Natural killer cell (primary cell): ENCODE measurements around the gene ATP2C2. TPM values are rescaled to one million over a fixed set of nuclear protein-coding genes. Genes with fewer than 3 reads are reported as not detected.

ENCODE experiments used
- ATAC-seq, 3 donors: fragments of 150-1000 bp in 2 of 3; fragments of 200-7000 bp in 1 of 3; cut with Tn5 transposase; 1 replicate in 1 of 3; 2 replicates in 2 of 3; pipeline ENCODE4 v1.10.0; 2021; ENCODE audit warnings: mild to moderate bottlenecking in 2 of 3, moderate library complexity in 2 of 3
- DNase-seq, 2 donors: peaks; one replicate each; pipeline versions ENCODE4 v3.0.0 to v3.0.0-alpha.2; 2013 to 2021; ENCODE audit warnings: mixed read lengths in 1 of 2
- H3K27ac ChIP-seq: one replicate; pipeline ENCODE4 v1.5.1; 2013; ENCODE audit warnings: mild to moderate bottlenecking, low read length
- H3K27me3 ChIP-seq: one replicate; pipeline ENCODE4 v1.6.1; 2013; ENCODE audit warnings: low read length; ENCODE audit not compliant: control insufficient read depth, insufficient read depth
- H3K36me3 ChIP-seq: one replicate; pipeline ENCODE4 v1.6.1; 2013; ENCODE audit warnings: low read length; ENCODE audit not compliant: control insufficient read depth, insufficient read depth
- H3K4me1 ChIP-seq: one replicate; pipeline ENCODE4 v1.6.1; 2013; ENCODE audit warnings: low read length; ENCODE audit not compliant: control insufficient read depth, insufficient read depth
- H3K4me3 ChIP-seq: one replicate; pipeline ENCODE4 v1.5.1; 2013; ENCODE audit warnings: low read length
- H3K9me3 ChIP-seq: one replicate; pipeline ENCODE4 v1.6.1; 2013; ENCODE audit warnings: low read length; ENCODE audit not compliant: control insufficient read depth, insufficient read depth
- H3K27ac Mint-ChIP-seq, 2 donors: one replicate each; pipeline ENCODE4 v1.8.0; 2022; ENCODE audit warnings: mild to moderate bottlenecking in 2 of 2, mixed read lengths in 2 of 2, moderate library complexity in 1 of 2
- H3K27me3 Mint-ChIP-seq, 2 donors: one replicate each; pipeline ENCODE4 v1.8.0; 2022; ENCODE audit warnings: low read depth in 2 of 2, mixed read lengths in 2 of 2
- H3K36me3 Mint-ChIP-seq: one replicate; pipeline ENCODE4 v1.8.0; 2022; ENCODE audit warnings: mixed read lengths
- H3K4me1 Mint-ChIP-seq, 2 donors: one replicate each; pipeline ENCODE4 v1.8.0; 2022; ENCODE audit warnings: mixed read lengths in 2 of 2
- H3K4me3 Mint-ChIP-seq: one replicate; pipeline ENCODE4 v1.8.0; 2022; ENCODE audit warnings: mild to moderate bottlenecking, moderate library complexity, mixed read lengths
- H3K9me3 Mint-ChIP-seq, 2 donors: one replicate each; pipeline ENCODE4 v1.8.0; 2022; ENCODE audit warnings: mixed read lengths in 2 of 2
- CTCF ChIP-seq: fragments of 200-600 bp; IDR thresholded peaks from one replicate; pipeline ENCODE4 v1.8.0; 2022; ENCODE audit warnings: antibody characterized with exemption
- WGBS: methylation state at CpG from one replicate; pipeline ENCODE4 v1.1.7; 2013; ENCODE audit warnings: missing lambda C conversion rate; ENCODE audit not compliant: insufficient coverage; 5-methylcytosine and 5-hydroxymethylcytosine counted together
- intact Hi-C: fragments of 100-400 bp; cut with micrococcal nuclease; formaldehyde crosslinking; loops from one replicate; pipeline ENCODE4 v1.14.2; 2022
- total RNA-seq, 4 donors: library from RNA; stranded (reverse); fragments of 120-200 nt in 1 of 4; gene quantifications; one replicate each; pipeline versions ENCODE4 v1.2.3 to v1.2.4, GENCODE V29; 2013 to 2022

Gene ATP2C2
- total RNA-seq, 3 donors from 2014 or later (not counting 1 experiment from before 2014, with no cell fraction given) = not detected

- H3K27me3 ChIP-seq = no peaks in the 10 kb centered on the region
- Mint-ChIP-seq H3K36me3 (no peaks in the 10 kb centered on the region), H3K4me3 (no peak overlapping the region), H3K9me3 (no peaks in the 10 kb centered on the region), H3K27me3 (peaks cover 6 to 8% of the 10 kb centered on the region in 2 donors), H3K4me1 (no peaks in the 10 kb centered on the region), H3K27ac (no peak overlapping the region)
- 83% methylated on average over 20 of the region's 21 CpGs for WGBS
- H3K4me1 ChIP-seq = no peaks in the 10 kb centered on the region
- TF ChIP-seq CTCF = no peak
- DNase-seq (no peak), ATAC-seq (no peak)
- intact Hi-C loops = no loop called here
- H3K27ac ChIP-seq = no peak overlapping the region
- H3K36me3 ChIP-seq = no peaks in the 10 kb centered on the region
- H3K4me3 ChIP-seq = no peak overlapping the region
- H3K9me3 ChIP-seq = peaks cover 4% of the 10 kb centered on the region
Measured at GRCh38 chr16:84421081-84421937, 53.0 kb downstream of the ATP2C2 start.

GRCh38 chr16:84421938-84422220, 53.5 kb downstream of the ATP2C2 start:
- Histone ChIP-seq H3K9me3 (peaks cover 4% of the 10 kb centered on the region), H3K36me3 (no peaks in the 10 kb centered on the region), H3K4me1 (no peaks in the 10 kb centered on the region), H3K4me3 (no peak overlapping the region), H3K27ac (no peak overlapping the region), H3K27me3 (no peaks in the 10 kb centered on the region)
- Mint-ChIP-seq H3K4me3 (no peak overlapping the region), H3K9me3 (no peaks in the 10 kb centered on the region), H3K4me1 (no peaks in the 10 kb centered on the region), H3K36me3 (no peaks in the 10 kb centered on the region), H3K27ac (no peak overlapping the region), H3K27me3 (peaks cover 6 to 8% of the 10 kb centered on the region in 2 donors)
- no peak for TF ChIP-seq CTCF
- 76% methylated on average over 3 of the region's 4 CpGs for WGBS
- ATAC-seq = no peak
- no peak for DNase-seq
- intact Hi-C loops = no loop called here

GRCh38 chr16:84423416-84423837, 55.1 kb downstream of the ATP2C2 start:
- peak in 1 of 3 donors; percentile 47 for ATAC-seq
- peaks cover 8 to 11% of the 10 kb centered on the region in 2 donors for H3K27me3 Mint-ChIP-seq
- Histone ChIP-seq H3K4me3 (no peak overlapping the region), H3K9me3 (peaks cover 4% of the 10 kb centered on the region), H3K4me1 (no peaks in the 10 kb centered on the region), H3K27me3 (no peaks in the 10 kb centered on the region), H3K27ac (no peak overlapping the region), H3K36me3 (no peaks in the 10 kb centered on the region)
- peak in 1 of 2 donors; percentile 28 for DNase-seq
- no peak for TF ChIP-seq CTCF
- WGBS = 98% methylated on average over 4 of the region's 4 CpGs
- H3K36me3 Mint-ChIP-seq = no peaks in the 10 kb centered on the region
- no peak overlapping the region for H3K27ac Mint-ChIP-seq
- no peaks in the 10 kb centered on the region for H3K9me3 Mint-ChIP-seq
- H3K4me3 Mint-ChIP-seq = no peak overlapping the region
- H3K4me1 Mint-ChIP-seq = no peaks in the 10 kb centered on the region
- intact Hi-C loops = no loop called here

- Histone ChIP-seq H3K4me1 (no peaks in the 10 kb centered on the region), H3K27me3 (no peaks in the 10 kb centered on the region), H3K9me3 (peaks cover 4% of the 10 kb centered on the region), H3K27ac (no peak overlapping the region), H3K36me3 (no peaks in the 10 kb centered on the region), H3K4me3 (no peak overlapping the region)
- ATAC-seq (no peak), DNase-seq (no peak)
- intact Hi-C loops = no loop called here
- no peaks in the 10 kb centered on the region for H3K4me1 Mint-ChIP-seq
- 89% methylated on average over 9 of the region's 9 CpGs for WGBS
- no peaks in the 10 kb centered on the region for H3K9me3 Mint-ChIP-seq
- H3K27ac Mint-ChIP-seq = no peak overlapping the region
- H3K4me3 Mint-ChIP-seq = no peak overlapping the region
- no peaks in the 10 kb centered on the region for H3K36me3 Mint-ChIP-seq
- H3K27me3 Mint-ChIP-seq = peaks cover 0 to 10% of the 10 kb centered on the region in 2 donors
- no peak for TF ChIP-seq CTCF
Measured at GRCh38 chr16:84425696-84426095, 57.4 kb downstream of the ATP2C2 start.
